PFSK-1 (cell line): ENCODE measurements around the gene RAB3C.

Experiments used
- FOXP2 ChIP-seq: optimal IDR thresholded peaks from 2 replicates; pipeline ENCODE3; 2011; ENCODE audit warnings: borderline replicate concordance, control low read depth, inconsistent platforms; ENCODE audit not compliant: insufficient read depth; ENCODE audit errors: extremely low read length, extremely low read depth
- POLR2AphosphoS5 ChIP-seq: IDR thresholded peaks from 2 replicates; pipeline ENCODE4 v1.6.1; 2012; ENCODE audit warnings: low read depth, mild to moderate bottlenecking, control low read depth, low read length, moderate library complexity
- SIN3A ChIP-seq: IDR thresholded peaks from 2 replicates; pipeline ENCODE4 v1.6.1; 2012; ENCODE audit warnings: mild to moderate bottlenecking, low read length, moderate library complexity, borderline replicate concordance; ENCODE audit not compliant: insufficient read depth
- TAF1 ChIP-seq: IDR thresholded peaks from 2 replicates; pipeline ENCODE4 v1.6.1; 2012; ENCODE audit warnings: low read length, control low read depth, borderline replicate concordance; ENCODE audit not compliant: insufficient read depth
- TF ChIP-seq, protein P1 (sequence below), 2 experiments: IDR thresholded peaks; 2 replicates each; pipeline versions ENCODE4 v1.6.1 to v1.8.0; 2011 to 2012; ENCODE audit warnings: low read depth in 2 of 2, low read length in 2 of 2, control low read depth in 1 of 2, inconsistent platforms in 1 of 2, mild to moderate bottlenecking in 1 of 2, moderate library complexity in 1 of 2; ENCODE audit not compliant: insufficient read depth in 1 of 2

DNA sequence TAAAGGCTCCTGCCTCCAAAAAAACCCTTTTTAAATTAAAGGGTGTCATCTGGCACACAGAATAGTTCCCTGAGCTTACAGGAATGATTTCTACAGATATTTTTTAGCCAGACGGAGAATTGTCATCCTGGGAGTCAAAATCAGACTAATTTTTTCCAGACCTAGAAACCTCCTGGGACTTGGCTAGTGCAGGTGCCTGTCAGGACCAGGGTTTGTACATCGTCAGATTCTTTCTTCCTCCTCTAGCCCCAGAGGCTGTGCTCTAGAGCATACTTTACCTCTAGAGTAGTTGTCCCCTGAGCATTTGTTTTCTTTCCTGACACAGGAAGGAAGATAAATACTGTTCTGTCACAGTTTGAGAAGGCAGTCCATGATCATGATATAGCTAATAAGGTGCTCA, 52.5 kb downstream of the RAB3C start:
- TF ChIP-seq POLR2AphosphoS5 (no peak), TAF1 (no peak), SIN3A (no peak), FOXP2 (no peak)
- TF ChIP-seq, protein P1, sequence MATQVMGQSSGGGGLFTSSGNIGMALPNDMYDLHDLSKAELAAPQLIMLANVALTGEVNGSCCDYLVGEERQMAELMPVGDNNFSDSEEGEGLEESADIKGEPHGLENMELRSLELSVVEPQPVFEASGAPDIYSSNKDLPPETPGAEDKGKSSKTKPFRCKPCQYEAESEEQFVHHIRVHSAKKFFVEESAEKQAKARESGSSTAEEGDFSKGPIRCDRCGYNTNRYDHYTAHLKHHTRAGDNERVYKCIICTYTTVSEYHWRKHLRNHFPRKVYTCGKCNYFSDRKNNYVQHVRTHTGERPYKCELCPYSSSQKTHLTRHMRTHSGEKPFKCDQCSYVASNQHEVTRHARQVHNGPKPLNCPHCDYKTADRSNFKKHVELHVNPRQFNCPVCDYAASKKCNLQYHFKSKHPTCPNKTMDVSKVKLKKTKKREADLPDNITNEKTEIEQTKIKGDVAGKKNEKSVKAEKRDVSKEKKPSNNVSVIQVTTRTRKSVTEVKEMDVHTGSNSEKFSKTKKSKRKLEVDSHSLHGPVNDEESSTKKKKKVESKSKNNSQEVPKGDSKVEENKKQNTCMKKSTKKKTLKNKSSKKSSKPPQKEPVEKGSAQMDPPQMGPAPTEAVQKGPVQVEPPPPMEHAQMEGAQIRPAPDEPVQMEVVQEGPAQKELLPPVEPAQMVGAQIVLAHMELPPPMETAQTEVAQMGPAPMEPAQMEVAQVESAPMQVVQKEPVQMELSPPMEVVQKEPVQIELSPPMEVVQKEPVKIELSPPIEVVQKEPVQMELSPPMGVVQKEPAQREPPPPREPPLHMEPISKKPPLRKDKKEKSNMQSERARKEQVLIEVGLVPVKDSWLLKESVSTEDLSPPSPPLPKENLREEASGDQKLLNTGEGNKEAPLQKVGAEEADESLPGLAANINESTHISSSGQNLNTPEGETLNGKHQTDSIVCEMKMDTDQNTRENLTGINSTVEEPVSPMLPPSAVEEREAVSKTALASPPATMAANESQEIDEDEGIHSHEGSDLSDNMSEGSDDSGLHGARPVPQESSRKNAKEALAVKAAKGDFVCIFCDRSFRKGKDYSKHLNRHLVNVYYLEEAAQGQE (IDR thresholded peaks at IDR 0.05; ENCODE audit: insufficient read depth in 1 of 2, low read depth in 2 of 2, low read length in 2 of 2) = no peak
